Lung (tissue), 12 donors: Measurements from ENCODE around the gene CNNM4. TPM values are rescaled to one million over a fixed set of nuclear protein-coding genes. Genes with fewer than 3 reads are reported as not detected.
"Not testable (repeated sequence)": the region's sequence is repeated elsewhere in the genome, so short reads cannot be mapped to it uniquely, and the experiment has no call there.

ENCODE experiments used
- ATAC-seq: fragments of 200-7000 bp; cut with Tn5 transposase; one replicate; pipeline ENCODE4 v1.9.1; 2020; ENCODE audit warnings: moderate number of reproducible peaks; ENCODE audit not compliant: insufficient read depth, low FRiP score
- DNase-seq, 3 donors: peaks; one replicate each; pipeline ENCODE4 v3.0.0-alpha.2; 2013 to 2017
- H3K27ac ChIP-seq, 2 donors: one replicate each; pipeline ENCODE4 v1.5.1; 2013; ENCODE audit warnings: mild to moderate bottlenecking in 2 of 2, moderate library complexity in 2 of 2, control low read depth in 1 of 2, inconsistent platforms in 1 of 2, low read depth in 1 of 2, low read length in 1 of 2
- H3K27me3 ChIP-seq, 3 donors: one replicate each; pipeline ENCODE4 v1.5.1; 2013; ENCODE audit warnings: low read length in 2 of 3; ENCODE audit not compliant: control insufficient read depth in 3 of 3, insufficient read depth in 3 of 3
- H3K36me3 ChIP-seq, 4 donors: one replicate each; pipeline ENCODE4 v1.5.1; 2013; ENCODE audit warnings: low read length in 4 of 4, mild to moderate bottlenecking in 1 of 4, moderate library complexity in 1 of 4; ENCODE audit not compliant: control insufficient read depth in 4 of 4, insufficient read depth in 4 of 4
- H3K4me1 ChIP-seq, 5 donors: one replicate each; pipeline ENCODE4 v1.5.1; 2013; ENCODE audit warnings: low read length in 5 of 5, mild to moderate bottlenecking in 2 of 5, moderate library complexity in 1 of 5; ENCODE audit not compliant: control insufficient read depth in 5 of 5, insufficient read depth in 5 of 5
- H3K4me3 ChIP-seq: one replicate; pipeline ENCODE4 v1.5.1; 2013; ENCODE audit warnings: mild to moderate bottlenecking, control low read depth, moderate library complexity
- H3K9ac ChIP-seq, 2 donors: one replicate each; pipeline ENCODE4 v1.5.1; 2013; ENCODE audit warnings: low read length in 2 of 2, control low read depth in 1 of 2; ENCODE audit not compliant: insufficient read depth in 1 of 2
- H3K9me3 ChIP-seq, 4 donors: one replicate each; pipeline ENCODE4 v1.5.1; 2013; ENCODE audit warnings: low read length in 3 of 4, mild to moderate bottlenecking in 1 of 4, moderate library complexity in 1 of 4; ENCODE audit not compliant: control insufficient read depth in 4 of 4, insufficient read depth in 3 of 4
- WGBS, 2 donors: extraction: QIAGEN DNeasy Blood & Tissue Kit; methylation state at CpG; one replicate each; pipeline ENCODE4 v1.1.7; 2013; 5-methylcytosine and 5-hydroxymethylcytosine counted together
- polyA plus RNA-seq, 2 donors: library from polyadenylated mRNA; stranded (reverse); fragments of 200-250 nt; gene quantifications; one replicate each; pipeline ENCODE4 v1.2.1, GENCODE V29; 2013
- total RNA-seq, 2 donors: library from RNA; depleted of rRNA in 1 of 2; stranded (reverse); fragments of >200 nt in 1 of 2; gene quantifications; one replicate each; pipeline ENCODE4 v1.2.1, GENCODE V29; 2014 to 2021
- TF ChIP-seq, protein P1 (sequence below): IDR thresholded peaks from 2 replicates; pipeline ENCODE4 v1.5.1; 2012; ENCODE audit warnings: mild to moderate bottlenecking; ENCODE audit errors: control extremely low read depth, extremely low read depth
- donor health status: control.
- donor health status: control.
- donor health status: Bipolar disorder and iron deficiency.
- donor health status: healthy.
- donor health status: DM: yes; HTN: yes; CAD: no.

Gene CNNM4
- total and polyA plus RNA-seq, 4 donors: 4.0 to 19.8 (median 12.3) TPM

DNA sequence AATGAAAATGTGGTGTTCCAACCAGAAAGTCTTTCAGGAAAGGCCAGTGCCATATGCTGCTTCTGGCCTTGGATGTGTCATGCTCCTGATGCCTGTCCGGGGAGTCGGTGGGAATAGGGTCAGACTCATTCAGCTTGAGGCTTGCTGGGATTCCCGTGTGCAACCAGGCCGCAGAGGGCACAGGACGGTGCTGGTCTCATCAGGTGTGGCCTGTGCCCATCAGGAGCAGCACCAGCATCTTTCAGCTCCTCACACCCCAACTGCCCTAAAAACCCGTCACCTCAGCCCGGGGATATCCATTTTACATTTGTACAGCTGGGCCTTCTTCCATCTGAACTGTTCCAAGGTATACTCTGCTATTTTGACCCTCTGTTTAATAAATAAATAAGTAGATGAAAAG is 42.0 kb downstream of the CNNM4 start:
- Histone ChIP-seq H3K27me3 (no peaks in the 10 kb centered on the region), H3K4me3 (no peak overlapping the region), H3K9ac (no peak overlapping the region), H3K4me1 (peaks cover 0 to 8% (median 3%) of the 10 kb centered on the region in 5 donors), H3K27ac (no peak overlapping the region), H3K36me3 (peaks cover 0 to 19% (median 9%) of the 10 kb centered on the region in 4 donors), H3K9me3 (no peaks in the 10 kb centered on the region)
- TF ChIP-seq, protein P1, sequence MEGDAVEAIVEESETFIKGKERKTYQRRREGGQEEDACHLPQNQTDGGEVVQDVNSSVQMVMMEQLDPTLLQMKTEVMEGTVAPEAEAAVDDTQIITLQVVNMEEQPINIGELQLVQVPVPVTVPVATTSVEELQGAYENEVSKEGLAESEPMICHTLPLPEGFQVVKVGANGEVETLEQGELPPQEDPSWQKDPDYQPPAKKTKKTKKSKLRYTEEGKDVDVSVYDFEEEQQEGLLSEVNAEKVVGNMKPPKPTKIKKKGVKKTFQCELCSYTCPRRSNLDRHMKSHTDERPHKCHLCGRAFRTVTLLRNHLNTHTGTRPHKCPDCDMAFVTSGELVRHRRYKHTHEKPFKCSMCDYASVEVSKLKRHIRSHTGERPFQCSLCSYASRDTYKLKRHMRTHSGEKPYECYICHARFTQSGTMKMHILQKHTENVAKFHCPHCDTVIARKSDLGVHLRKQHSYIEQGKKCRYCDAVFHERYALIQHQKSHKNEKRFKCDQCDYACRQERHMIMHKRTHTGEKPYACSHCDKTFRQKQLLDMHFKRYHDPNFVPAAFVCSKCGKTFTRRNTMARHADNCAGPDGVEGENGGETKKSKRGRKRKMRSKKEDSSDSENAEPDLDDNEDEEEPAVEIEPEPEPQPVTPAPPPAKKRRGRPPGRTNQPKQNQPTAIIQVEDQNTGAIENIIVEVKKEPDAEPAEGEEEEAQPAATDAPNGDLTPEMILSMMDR: no peak
- 95 to 97% methylated on average over 7 of the region's 7 CpGs for WGBS, 2 donors
- DNase-seq: no peak
- ATAC-seq: no peak

DNA sequence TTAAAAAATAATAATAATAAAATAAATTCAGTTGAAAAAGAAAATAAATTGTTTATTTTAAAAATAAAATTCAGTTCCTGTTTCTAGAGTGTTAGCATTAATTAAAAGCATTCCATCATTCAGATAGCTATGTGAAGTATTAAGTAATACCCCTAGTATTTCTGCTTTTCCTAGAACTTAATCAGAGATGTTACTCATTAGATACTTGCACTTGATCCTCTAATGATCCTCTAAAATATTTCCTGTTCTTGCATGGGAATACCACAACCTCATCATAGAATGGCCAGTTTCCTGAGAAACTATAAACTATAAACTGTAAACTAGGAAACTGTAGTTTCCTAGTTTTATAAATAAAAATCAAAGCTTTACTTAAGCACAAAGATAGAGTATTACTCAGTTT is 44.3 kb downstream of the CNNM4 start:
- TF ChIP-seq, protein P1: no peak
- peaks cover 0 to 17% (median 11%) of the 10 kb centered on the region in 4 donors for H3K36me3 ChIP-seq
- ATAC-seq: no peak
- H3K4me3 ChIP-seq: no peak overlapping the region
- no peaks in the 10 kb centered on the region for H3K9me3 ChIP-seq
- no peaks in the 10 kb centered on the region for H3K27me3 ChIP-seq
- DNase-seq: no peak
- H3K4me1 ChIP-seq: peaks cover 0 to 8% (median 3%) of the 10 kb centered on the region in 5 donors
- H3K27ac ChIP-seq: no peak overlapping the region
- no peak overlapping the region for H3K9ac ChIP-seq

DNA sequence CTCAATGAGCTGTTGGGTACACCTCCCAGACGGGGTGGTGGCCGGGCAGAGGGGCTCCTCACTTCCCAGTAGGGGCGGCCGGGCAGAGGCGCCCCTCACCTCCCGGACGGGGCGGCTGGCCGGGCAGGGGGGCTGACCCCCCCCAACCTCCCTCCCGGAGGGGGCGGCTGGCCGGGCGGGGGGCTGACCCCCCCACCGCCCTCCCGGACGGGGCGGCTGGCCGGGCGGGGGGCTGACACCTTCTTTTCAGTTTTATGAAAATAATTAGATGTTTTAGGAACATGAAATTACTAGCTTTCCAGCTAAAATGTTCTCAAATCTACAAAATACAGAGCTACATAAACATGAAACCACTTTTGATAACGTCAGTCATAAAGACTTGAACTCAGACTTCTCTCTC is 45.2 kb downstream of the CNNM4 start:
- H3K27me3 ChIP-seq, H3K4me3 ChIP-seq, H3K27ac ChIP-seq, H3K9ac ChIP-seq, H3K4me1 ChIP-seq, DNase-seq, H3K9me3 ChIP-seq, ATAC-seq: not testable (repeated sequence)
- H3K36me3 ChIP-seq: peaks cover 0 to 17% (median 14%) of the 10 kb centered on the region in 4 donors
- 84 to 94% methylated on average over 15 to 17 of the region's 20 CpGs for WGBS, 2 donors

DNA sequence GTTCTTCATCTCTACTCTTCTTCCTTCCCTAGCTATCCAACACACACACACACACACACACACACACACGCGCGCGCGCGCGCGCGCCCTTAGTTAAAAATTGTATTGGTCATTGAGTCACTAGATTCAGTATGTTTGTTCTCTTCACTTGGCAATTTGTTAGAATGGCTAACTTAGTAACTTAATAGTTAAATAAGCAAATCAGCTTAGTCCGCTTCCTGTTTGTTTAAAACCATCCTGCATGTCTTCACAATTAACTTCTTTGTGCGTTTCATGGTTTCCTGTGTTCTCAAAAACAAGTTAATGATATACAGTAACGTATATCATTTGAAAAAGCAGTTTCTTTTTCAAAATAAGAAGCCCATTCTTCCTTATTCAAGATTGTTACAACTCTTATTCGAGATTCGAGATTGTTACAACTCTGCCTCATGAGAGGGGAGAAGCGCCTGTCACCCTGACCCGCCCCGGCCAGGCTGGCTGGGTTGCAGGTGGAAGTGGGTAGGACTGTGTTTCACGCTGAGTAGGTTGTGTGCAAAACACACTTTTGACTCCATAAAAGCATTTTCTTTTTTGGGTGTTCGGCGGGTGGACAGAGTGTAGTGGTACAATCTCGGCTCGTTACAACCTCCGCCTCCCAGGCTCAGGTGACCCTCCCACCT is 45.9 kb downstream of the CNNM4 start:
- Histone ChIP-seq H3K36me3 (peaks cover 0 to 16% (median 14%) of the 10 kb centered on the region in 4 donors), H3K27me3 (no peaks in the 10 kb centered on the region), H3K9ac (no peak overlapping the region), H3K27ac (peak overlapping the region in 1 of 2 donors; percentile 33), H3K4me3 (no peak overlapping the region), H3K9me3 (no peaks in the 10 kb centered on the region), H3K4me1 (peaks cover 0 to 9% (median 3%) of the 10 kb centered on the region in 5 donors)
- TF ChIP-seq, protein P1: no peak
- DNase-seq (peak in 1 of 3 donors; percentile 36), ATAC-seq (no peak)
- 75 to 80% methylated on average over 23 of the region's 23 CpGs for WGBS, 2 donors
